ENCODE results near the gene ESPN.

Gene ESPN

DNA sequence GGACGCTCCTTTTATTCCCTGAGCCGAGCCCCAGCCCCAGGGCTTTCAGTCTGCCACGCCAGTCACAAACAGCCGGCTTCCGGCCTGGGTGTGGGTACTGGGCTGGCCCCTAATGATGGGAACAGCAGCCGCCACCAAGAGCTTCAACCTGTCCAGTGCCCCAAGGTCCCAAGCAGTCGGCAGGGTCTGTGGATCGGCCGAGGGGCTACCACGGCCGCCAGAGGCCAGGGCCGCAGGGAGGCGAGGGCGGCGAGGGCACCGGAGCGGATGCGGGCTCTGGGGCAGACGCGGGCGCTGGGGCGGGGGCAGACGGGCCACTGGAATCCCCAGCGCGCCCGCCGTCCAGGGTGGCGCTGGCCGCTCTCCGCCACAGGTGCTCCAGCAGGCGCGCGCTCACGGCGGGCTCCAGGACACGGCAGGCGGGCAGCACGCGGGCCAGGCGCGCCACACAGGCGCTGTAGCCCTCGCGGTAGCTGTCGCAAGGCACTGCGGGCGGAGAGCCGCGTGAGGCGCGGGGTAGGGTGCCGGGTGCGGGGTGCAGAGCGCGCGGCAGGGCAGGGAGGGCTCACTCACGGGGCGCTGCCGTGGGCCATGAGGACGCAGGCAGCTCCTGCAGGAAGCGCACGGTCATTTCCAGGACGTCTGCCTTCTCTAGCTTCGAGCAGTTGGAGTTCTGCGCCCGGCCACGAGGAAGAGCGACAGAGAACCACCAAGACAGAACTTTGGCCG, 5.7 kb upstream of the ESPN start:
- no peak overlapping the region for H3K4me3 ChIP-seq
- peaks cover 0 to 45% (median 31%) of the 10 kb centered on the region in 4 donors for H3K4me1 ChIP-seq
- H3K9me3 ChIP-seq: no peaks in the 10 kb centered on the region
- TF ChIP-seq, protein P1, sequence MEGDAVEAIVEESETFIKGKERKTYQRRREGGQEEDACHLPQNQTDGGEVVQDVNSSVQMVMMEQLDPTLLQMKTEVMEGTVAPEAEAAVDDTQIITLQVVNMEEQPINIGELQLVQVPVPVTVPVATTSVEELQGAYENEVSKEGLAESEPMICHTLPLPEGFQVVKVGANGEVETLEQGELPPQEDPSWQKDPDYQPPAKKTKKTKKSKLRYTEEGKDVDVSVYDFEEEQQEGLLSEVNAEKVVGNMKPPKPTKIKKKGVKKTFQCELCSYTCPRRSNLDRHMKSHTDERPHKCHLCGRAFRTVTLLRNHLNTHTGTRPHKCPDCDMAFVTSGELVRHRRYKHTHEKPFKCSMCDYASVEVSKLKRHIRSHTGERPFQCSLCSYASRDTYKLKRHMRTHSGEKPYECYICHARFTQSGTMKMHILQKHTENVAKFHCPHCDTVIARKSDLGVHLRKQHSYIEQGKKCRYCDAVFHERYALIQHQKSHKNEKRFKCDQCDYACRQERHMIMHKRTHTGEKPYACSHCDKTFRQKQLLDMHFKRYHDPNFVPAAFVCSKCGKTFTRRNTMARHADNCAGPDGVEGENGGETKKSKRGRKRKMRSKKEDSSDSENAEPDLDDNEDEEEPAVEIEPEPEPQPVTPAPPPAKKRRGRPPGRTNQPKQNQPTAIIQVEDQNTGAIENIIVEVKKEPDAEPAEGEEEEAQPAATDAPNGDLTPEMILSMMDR (IDR thresholded peaks at IDR 0.05): no peak
- peaks cover 0 to 100% of the 10 kb centered on the region in 2 donors for H3K27me3 ChIP-seq
- no peaks in the 10 kb centered on the region for H3K36me3 ChIP-seq
- no peak for DNase-seq
- intact Hi-C loops (cut with DNase I; ENCODE audit: low total_unique reads): no loop called here
- H3K27ac ChIP-seq: no peak overlapping the region

DNA sequence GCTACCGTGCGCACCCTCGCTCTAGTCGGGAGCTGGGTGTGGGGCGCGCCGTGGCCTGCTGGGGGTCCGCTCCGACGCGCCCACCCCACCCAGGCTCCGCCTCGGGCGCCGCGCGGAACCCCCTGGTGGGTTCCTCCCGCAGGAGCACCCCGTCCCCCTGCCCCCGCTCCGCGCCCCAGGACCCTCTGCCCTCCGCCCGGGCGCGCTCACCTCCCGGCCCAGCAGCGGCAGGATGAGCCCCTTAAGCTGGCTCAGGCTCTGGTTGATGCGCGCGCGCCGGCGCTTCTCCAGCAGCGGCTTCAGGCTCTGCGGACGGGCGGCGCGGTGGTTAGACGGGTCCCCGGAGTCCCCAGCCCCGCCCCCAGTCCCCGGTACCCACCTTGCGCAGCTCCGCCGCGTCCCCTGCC, 5.2 kb upstream of the ESPN start:
- TF ChIP-seq, protein P1 (IDR thresholded peaks at IDR 0.05): no peak
- Histone ChIP-seq H3K9me3 (no peaks in the 10 kb centered on the region), H3K4me1 (peaks cover 0 to 49% (median 36%) of the 10 kb centered on the region in 4 donors), H3K4me3 (peak overlapping the region; percentile 27 to 49), H3K27ac (no peak overlapping the region), H3K27me3 (peaks cover 0 to 100% of the 10 kb centered on the region in 2 donors), H3K36me3 (no peaks in the 10 kb centered on the region)
- DNase-seq: no peak
- intact Hi-C loops (cut with DNase I; ENCODE audit: low total_unique reads): no loop called here

DNA sequence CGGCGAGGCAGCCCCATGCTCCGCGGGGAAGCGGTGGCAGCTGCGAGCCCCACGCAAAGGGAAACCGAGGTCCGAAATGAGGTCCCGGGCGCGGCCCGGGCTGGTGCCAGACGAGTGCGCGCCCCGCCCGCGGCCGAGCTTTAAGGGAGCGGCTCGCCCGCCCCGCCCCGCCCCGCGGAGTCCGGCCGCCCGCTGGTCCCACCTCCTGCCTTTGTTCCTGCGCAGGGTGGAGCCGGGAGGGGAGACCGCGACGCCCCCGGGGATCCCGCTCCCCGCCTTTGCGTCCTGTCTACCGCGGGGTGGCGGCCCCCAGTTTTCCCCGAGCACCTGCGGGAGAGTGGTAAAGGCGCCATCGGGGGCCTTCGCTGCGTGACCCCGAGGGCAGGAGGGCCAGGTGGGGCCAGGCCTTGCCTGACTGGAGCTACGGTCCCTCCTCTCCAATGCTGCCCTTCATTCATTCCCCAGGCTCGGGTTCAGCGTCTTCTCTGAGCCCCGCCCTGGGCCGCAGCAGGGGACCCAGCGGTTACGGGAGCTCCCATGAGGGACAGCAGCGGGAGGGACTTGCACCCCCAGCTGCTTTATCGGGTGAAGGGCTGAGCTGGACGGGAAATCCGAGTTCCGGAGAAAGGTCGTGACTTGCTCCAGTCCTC, 4.6 kb upstream of the ESPN start, which contains the start of gene HES2:
HES2 (minus strand) TSS at position 116 of the 650 bp plus-strand sequence; CDS start at position 17, 99 bp downstream.
- Histone ChIP-seq H3K27ac (no peak within 1 kb of the TSS), H3K4me1 (peaks cover 0 to 49% (median 41%) of the 10 kb centered on the region in 4 donors), H3K9me3 (no peaks in the 10 kb centered on the region), H3K36me3 (no peaks in the 10 kb centered on the region), H3K4me3 (peak within 1 kb of the TSS; percentile 27 to 49), H3K27me3 (peaks cover 0 to 100% of the 10 kb centered on the region in 2 donors)
- DNase-seq: no peak
- intact Hi-C loops (cut with DNase I; ENCODE audit: low total_unique reads): no loop called here
- TF ChIP-seq, protein P1 (IDR thresholded peaks at IDR 0.05): no peak

DNA sequence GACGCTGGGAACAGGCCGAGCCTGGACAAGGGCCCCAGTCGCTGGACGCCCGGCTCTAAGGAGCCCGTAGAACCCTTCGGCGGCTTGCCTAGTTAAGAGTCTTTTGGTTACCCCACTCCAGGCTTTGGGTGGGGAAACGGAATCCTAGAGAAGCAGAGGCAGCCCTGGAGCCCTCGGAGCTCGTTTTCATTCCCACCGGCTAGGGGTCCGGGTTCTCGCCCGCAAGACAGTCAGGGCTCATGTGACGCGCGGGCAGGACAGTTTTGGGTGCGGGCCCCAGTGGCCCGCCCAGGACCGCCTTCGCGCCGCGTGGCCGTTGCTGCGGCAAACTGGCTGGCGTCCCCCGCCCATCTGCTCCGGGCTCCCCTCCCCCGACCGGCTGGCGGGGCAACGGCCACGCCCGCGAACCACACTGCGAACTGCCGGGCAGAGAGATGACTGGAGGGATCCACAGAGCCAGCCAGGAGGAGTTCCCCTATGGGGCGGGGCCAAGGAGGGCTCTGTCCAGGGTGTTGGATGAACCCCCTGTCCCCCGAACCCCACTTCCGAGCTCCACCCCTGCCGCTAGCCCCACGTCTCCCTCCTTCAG, 4.0 kb upstream of the ESPN start:
- Histone ChIP-seq H3K9me3 (no peaks in the 10 kb centered on the region), H3K4me1 (peaks cover 0 to 53% (median 44%) of the 10 kb centered on the region in 4 donors), H3K4me3 (peak overlapping the region in 1 of 2 donors; percentile 49), H3K27me3 (peaks cover 4 to 100% of the 10 kb centered on the region in 2 donors), H3K36me3 (no peaks in the 10 kb centered on the region), H3K27ac (no peak overlapping the region)
- intact Hi-C loops (cut with DNase I; ENCODE audit: low total_unique reads): no loop called here
- TF ChIP-seq, protein P1 (IDR thresholded peaks at IDR 0.05): no peak
- DNase-seq: no peak

DNA sequence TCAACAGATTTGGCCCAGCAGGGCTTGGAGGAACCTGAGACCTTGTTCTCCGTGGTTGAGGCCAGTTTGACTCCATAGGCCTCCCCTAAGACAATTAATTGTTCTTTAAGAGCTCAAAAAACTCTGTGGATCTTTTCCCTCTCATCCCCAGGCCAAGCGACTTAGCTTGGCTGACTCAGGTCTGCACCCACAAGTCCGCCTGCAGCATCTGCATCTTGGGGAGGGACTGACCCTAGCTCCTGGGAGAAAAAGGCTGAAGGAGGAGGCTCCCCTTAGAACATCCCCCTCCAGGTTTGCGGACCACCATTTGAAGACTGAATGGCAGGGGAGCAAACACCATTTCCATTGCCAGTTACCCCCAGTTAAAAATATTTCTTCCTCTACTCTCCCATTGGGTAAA, 3.3 kb upstream of the ESPN start:
- H3K9me3 ChIP-seq: no peaks in the 10 kb centered on the region
- no peak overlapping the region for H3K4me3 ChIP-seq
- no peaks in the 10 kb centered on the region for H3K36me3 ChIP-seq
- peaks cover 4 to 100% of the 10 kb centered on the region in 2 donors for H3K27me3 ChIP-seq
- peaks cover 0 to 57% (median 44%) of the 10 kb centered on the region in 4 donors for H3K4me1 ChIP-seq
- no peak overlapping the region for H3K27ac ChIP-seq
- no peak for DNase-seq
- TF ChIP-seq, protein P1 (IDR thresholded peaks at IDR 0.05): no peak
- intact Hi-C loops (cut with DNase I; ENCODE audit: low total_unique reads): no loop called here
